HEK293 (cell line): Measurements from ENCODE around the gene DNAI1.

Experiments
- CTCF ChIA-PET: fragments of 350-600 bp; formaldehyde crosslinking; extraction: SDS; loops from one replicate; lab custom pipeline; 2021; ENCODE audit warnings: antibody characterized with exemption; lab: Yijun Ruan, JAX
- POLR2A ChIA-PET: fragments of 300-600 bp; formaldehyde crosslinking; extraction: SDS; loops from one replicate; lab custom pipeline; 2020; ENCODE audit warnings: antibody characterized with exemption, inconsistent platforms; lab: Yijun Ruan, JAX
- H3K27ac ChIP-seq: fragments of 200-500 bp; sonication (Bioruptor generic); 2 replicates; pipeline ENCODE4 v1.5.1; 2014; ENCODE audit warnings: low read depth, low read length, control low read depth, inconsistent platforms; ENCODE audit errors: extremely low read depth
- H3K36me3 ChIP-seq, 2 experiments: fragments of 200-500 bp in 1 of 2; sonication (Bioruptor generic) in 1 of 2; 1 replicate in 1 of 2; 2 replicates in 1 of 2; pipeline ENCODE4 v1.5.1; 2014 to 2017; ENCODE audit warnings: inconsistent platforms in 2 of 2, low read length in 2 of 2; ENCODE audit not compliant: control insufficient read depth in 2 of 2, insufficient read depth in 1 of 2
- H3K4me1 ChIP-seq: fragments of 200-500 bp; sonication (Bioruptor generic); 2 replicates; pipeline ENCODE4 v1.5.1; 2014; ENCODE audit warnings: mild to moderate bottlenecking, low read length, inconsistent platforms; ENCODE audit not compliant: control insufficient read depth, insufficient read depth
- H3K4me3 ChIP-seq: 2 replicates; pipeline ENCODE4 v1.5.1; 2011; ENCODE audit warnings: low read depth, mild to moderate bottlenecking, control low read depth, low read length, moderate library complexity
- H3K9me3 ChIP-seq: fragments of 200-500 bp; sonication (Bioruptor generic); 2 replicates; pipeline ENCODE4 v1.5.1; 2014; ENCODE audit warnings: low read depth, low read length, inconsistent platforms; ENCODE audit not compliant: control insufficient read depth, insufficient read depth
- BCL6B ChIP-seq: fragments of 450-650 bp; formaldehyde crosslinking; IDR thresholded peaks from 2 replicates; pipeline ENCODE4 v1.5.1; 2017; ENCODE audit warnings: missing biosample characterization, missing genetic modification characterization
- GLIS1 ChIP-seq: fragments of 450-650 bp; formaldehyde crosslinking; IDR thresholded peaks from 2 replicates; pipeline ENCODE4 v1.5.1; 2016; ENCODE audit warnings: missing biosample characterization, missing genetic modification characterization
- GLIS2 ChIP-seq: fragments of 450-650 bp; formaldehyde crosslinking; IDR thresholded peaks from 2 replicates; pipeline ENCODE4 v1.5.1; 2016; ENCODE audit warnings: missing biosample characterization, missing genetic modification characterization
- HOXC10 ChIP-seq: sonication (generic); formaldehyde crosslinking; IDR thresholded peaks from 2 replicates; pipeline ENCODE4 v1.8.1; 2023; ENCODE audit warnings: mild to moderate bottlenecking, missing genetic modification reagents
- MYNN ChIP-seq: fragments of 450-650 bp; formaldehyde crosslinking; IDR thresholded peaks from 2 replicates; pipeline ENCODE4 v1.5.1; 2016; ENCODE audit warnings: missing biosample characterization, missing genetic modification characterization, borderline replicate concordance
- MZF1 ChIP-seq: fragments of 450-650 bp; formaldehyde crosslinking; IDR thresholded peaks from 2 replicates; pipeline ENCODE4 v1.5.1; 2017; ENCODE audit warnings: missing biosample characterization, missing genetic modification characterization, borderline replicate concordance
- SALL2 ChIP-seq: fragments of 450-650 bp; formaldehyde crosslinking; IDR thresholded peaks from 2 replicates; pipeline ENCODE4 v1.5.0; 2017; ENCODE audit warnings: missing biosample characterization, mild to moderate bottlenecking, missing genetic modification characterization, borderline replicate concordance
- YY2 ChIP-seq: fragments of 450-650 bp; formaldehyde crosslinking; IDR thresholded peaks from 2 replicates; pipeline ENCODE4 v1.5.1; 2016; ENCODE audit warnings: missing biosample characterization, missing genetic modification characterization
- ZBTB17 ChIP-seq: fragments of 450-650 bp; formaldehyde crosslinking; IDR thresholded peaks from 2 replicates; pipeline ENCODE4 v1.5.1; 2016; ENCODE audit warnings: missing biosample characterization, missing genetic modification characterization
- ZBTB48 ChIP-seq: fragments of 450-650 bp; formaldehyde crosslinking; IDR thresholded peaks from 2 replicates; pipeline ENCODE4 v1.5.1; 2016; ENCODE audit warnings: missing biosample characterization, missing genetic modification characterization
- ZBTB6 ChIP-seq: fragments of 450-650 bp; formaldehyde crosslinking; IDR thresholded peaks from 2 replicates; pipeline ENCODE4 v1.5.1; 2017; ENCODE audit warnings: missing biosample characterization, missing genetic modification characterization
- ZIC2 ChIP-seq: fragments of 450-650 bp; formaldehyde crosslinking; IDR thresholded peaks from 2 replicates; pipeline ENCODE4 v1.5.1; 2016; ENCODE audit warnings: missing biosample characterization, missing genetic modification characterization
- ZNF114 ChIP-seq: fragments of 450-650 bp; formaldehyde crosslinking; IDR thresholded peaks from 2 replicates; pipeline ENCODE4 v1.5.0; 2017; ENCODE audit warnings: missing biosample characterization, missing genetic modification characterization
- ZNF174 ChIP-seq: fragments of 450-650 bp; formaldehyde crosslinking; IDR thresholded peaks from 2 replicates; pipeline ENCODE4 v1.5.0; 2017; ENCODE audit warnings: missing biosample characterization, mild to moderate bottlenecking, missing genetic modification characterization
- ZNF175 ChIP-seq: fragments of 450-650 bp; formaldehyde crosslinking; IDR thresholded peaks from 2 replicates; pipeline ENCODE4 v1.5.1; 2016; ENCODE audit warnings: missing biosample characterization, missing genetic modification characterization
- ZNF184 ChIP-seq: fragments of 450-650 bp; IDR thresholded peaks from 2 replicates; pipeline ENCODE4 v1.5.1; 2018; ENCODE audit warnings: missing biosample characterization, mild to moderate bottlenecking, missing genetic modification characterization
- ZNF239 ChIP-seq: fragments of 450-650 bp; formaldehyde crosslinking; IDR thresholded peaks from 2 replicates; pipeline ENCODE4 v1.5.1; 2016; ENCODE audit warnings: missing biosample characterization, missing genetic modification characterization
- ZNF514 ChIP-seq: fragments of 450-650 bp; formaldehyde crosslinking; IDR thresholded peaks from 2 replicates; pipeline ENCODE4 v1.5.1; 2016; ENCODE audit warnings: missing biosample characterization, missing genetic modification characterization
- ZNF585B ChIP-seq: fragments of 450-650 bp; formaldehyde crosslinking; IDR thresholded peaks from 2 replicates; pipeline ENCODE4 v1.5.1; 2016; ENCODE audit warnings: missing biosample characterization, missing genetic modification characterization
- ZNF626 ChIP-seq: fragments of 450-650 bp; sonication (Bioruptor Pico); formaldehyde crosslinking; IDR thresholded peaks from 2 replicates; pipeline ENCODE4 v1.5.1; 2018; ENCODE audit warnings: missing biosample characterization, missing genetic modification characterization, inconsistent platforms
- ZNF692 ChIP-seq: fragments of 450-650 bp; formaldehyde crosslinking; IDR thresholded peaks from 2 replicates; pipeline ENCODE4 v1.5.1; 2016; ENCODE audit warnings: missing biosample characterization, missing genetic modification characterization
- ZNF747 ChIP-seq: fragments of 450-650 bp; formaldehyde crosslinking; IDR thresholded peaks from 2 replicates; pipeline ENCODE4 v1.5.1; 2016; ENCODE audit warnings: missing biosample characterization, missing genetic modification characterization
- ZNF791 ChIP-seq: fragments of 450-650 bp; formaldehyde crosslinking; IDR thresholded peaks from 2 replicates; pipeline ENCODE4 v1.5.1; 2016; ENCODE audit warnings: missing biosample characterization, missing genetic modification characterization
- TF ChIP-seq, protein P1 (sequence below): fragments of 450-650 bp; formaldehyde crosslinking; IDR thresholded peaks from 2 replicates; pipeline ENCODE4 v1.5.1; 2016; ENCODE audit warnings: missing biosample characterization, missing genetic modification characterization

Gene DNAI1

GRCh38 chr9:34506623-34507022 is 48.0 kb downstream of the DNAI1 start:
- POLR2A ChIA-PET = no interaction called here
- TF ChIP-seq BCL6B (tag by site-specific recombination) (no peak), YY2 (tag by site-specific recombination) (no peak), ZIC2 (tag by site-specific recombination) (no peak), ZNF747 (tag by site-specific recombination) (no peak), MYNN (no peak), ZNF239 (tag by site-specific recombination) (no peak), ZNF514 (tag by site-specific recombination) (no peak), GLIS1 (tag by site-specific recombination) (peak; percentile 59)
- TF ChIP-seq, protein P1, sequence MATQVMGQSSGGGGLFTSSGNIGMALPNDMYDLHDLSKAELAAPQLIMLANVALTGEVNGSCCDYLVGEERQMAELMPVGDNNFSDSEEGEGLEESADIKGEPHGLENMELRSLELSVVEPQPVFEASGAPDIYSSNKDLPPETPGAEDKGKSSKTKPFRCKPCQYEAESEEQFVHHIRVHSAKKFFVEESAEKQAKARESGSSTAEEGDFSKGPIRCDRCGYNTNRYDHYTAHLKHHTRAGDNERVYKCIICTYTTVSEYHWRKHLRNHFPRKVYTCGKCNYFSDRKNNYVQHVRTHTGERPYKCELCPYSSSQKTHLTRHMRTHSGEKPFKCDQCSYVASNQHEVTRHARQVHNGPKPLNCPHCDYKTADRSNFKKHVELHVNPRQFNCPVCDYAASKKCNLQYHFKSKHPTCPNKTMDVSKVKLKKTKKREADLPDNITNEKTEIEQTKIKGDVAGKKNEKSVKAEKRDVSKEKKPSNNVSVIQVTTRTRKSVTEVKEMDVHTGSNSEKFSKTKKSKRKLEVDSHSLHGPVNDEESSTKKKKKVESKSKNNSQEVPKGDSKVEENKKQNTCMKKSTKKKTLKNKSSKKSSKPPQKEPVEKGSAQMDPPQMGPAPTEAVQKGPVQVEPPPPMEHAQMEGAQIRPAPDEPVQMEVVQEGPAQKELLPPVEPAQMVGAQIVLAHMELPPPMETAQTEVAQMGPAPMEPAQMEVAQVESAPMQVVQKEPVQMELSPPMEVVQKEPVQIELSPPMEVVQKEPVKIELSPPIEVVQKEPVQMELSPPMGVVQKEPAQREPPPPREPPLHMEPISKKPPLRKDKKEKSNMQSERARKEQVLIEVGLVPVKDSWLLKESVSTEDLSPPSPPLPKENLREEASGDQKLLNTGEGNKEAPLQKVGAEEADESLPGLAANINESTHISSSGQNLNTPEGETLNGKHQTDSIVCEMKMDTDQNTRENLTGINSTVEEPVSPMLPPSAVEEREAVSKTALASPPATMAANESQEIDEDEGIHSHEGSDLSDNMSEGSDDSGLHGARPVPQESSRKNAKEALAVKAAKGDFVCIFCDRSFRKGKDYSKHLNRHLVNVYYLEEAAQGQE (tag by site-specific recombination) = no peak

GRCh38 chr9:34507556-34507955 is 49.0 kb downstream of the DNAI1 start:
- Histone ChIP-seq H3K27ac (no peak overlapping the region), H3K36me3 (no peaks in the 10 kb centered on the region), H3K4me3 (no peak overlapping the region), H3K4me1 (no peaks in the 10 kb centered on the region)
- POLR2A ChIA-PET = no interaction called here
- TF ChIP-seq SALL2 (tag by site-specific recombination) = no peak
- no peak for TF ChIP-seq ZNF791 (tag by site-specific recombination)
- TF ChIP-seq, all 188 proteins: peak for 0
- CTCF ChIA-PET = interaction anchor here (0.6 to 1.9 kb wide), 7 partner anchors 40 to 427 kb away, joined by 3 to 10 read pairs (median 3); no protein-coding TSS in a partner anchor
- no peaks in the 10 kb centered on the region for H3K9me3 ChIP-seq

More at GRCh38 chr9:34506623-34507022, 48.0 kb downstream of the DNAI1 start:
- no peak overlapping the region for H3K27ac ChIP-seq
- H3K4me1 ChIP-seq = no peaks in the 10 kb centered on the region
- H3K4me3 ChIP-seq = no peak overlapping the region
- CTCF ChIA-PET = interaction anchor here (0.6 to 1.9 kb wide), 6 partner anchors 41 to 428 kb away, joined by 3 to 10 read pairs (median 6); no protein-coding TSS in a partner anchor
- H3K9me3 ChIP-seq = no peaks in the 10 kb centered on the region
- no peaks in the 10 kb centered on the region for H3K36me3 ChIP-seq

DNA sequence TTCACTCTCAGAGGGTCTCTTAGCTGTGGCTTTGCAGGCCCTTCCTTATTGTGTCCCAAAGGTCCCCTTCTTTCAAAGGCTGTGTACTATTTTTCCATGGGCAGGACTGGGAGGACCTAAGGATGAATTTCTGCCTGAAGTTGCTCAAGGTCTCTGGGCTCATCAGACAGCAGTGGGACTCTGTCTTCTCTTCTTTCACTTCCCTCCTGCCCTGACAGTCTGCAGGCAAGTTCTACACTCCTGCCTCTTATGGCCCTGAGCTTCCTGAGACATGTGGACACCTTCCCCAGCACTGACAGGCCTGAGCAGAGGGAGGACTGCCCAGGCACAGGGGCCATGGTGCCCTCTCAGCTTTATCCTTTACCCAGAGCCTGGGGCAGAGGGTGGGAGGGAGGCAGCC is 49.4 kb downstream of the DNAI1 start:
- Histone ChIP-seq H3K4me3 (no peak overlapping the region), H3K27ac (no peak overlapping the region), H3K9me3 (no peaks in the 10 kb centered on the region), H3K4me1 (no peaks in the 10 kb centered on the region), H3K36me3 (no peaks in the 10 kb centered on the region)
- CTCF ChIA-PET = interaction anchor here (0.6 to 1.0 kb wide), 3 partner anchors 60 to 175 kb away, joined by 3 read pairs; no protein-coding TSS in a partner anchor
- POLR2A ChIA-PET = no interaction called here
- TF ChIP-seq ZNF626 = no peak
- TF ChIP-seq ZBTB6 (tag by site-specific recombination) = no peak
- no peak for TF ChIP-seq GLIS1 (tag by site-specific recombination)
- TF ChIP-seq HOXC10 (CRISPR knock-in tag) = no peak
- no peak for TF ChIP-seq ZBTB17 (tag by site-specific recombination)
- TF ChIP-seq ZBTB48 (tag by site-specific recombination) = no peak
- TF ChIP-seq GLIS2 = no peak
- TF ChIP-seq ZNF585B (tag by site-specific recombination) = no peak
- no peak for TF ChIP-seq MZF1 (tag by site-specific recombination)
- no peak for TF ChIP-seq ZNF114
- TF ChIP-seq ZNF175 (tag by site-specific recombination) = no peak
- no peak for TF ChIP-seq ZNF174 (tag by site-specific recombination)
- no peak for TF ChIP-seq ZNF184 (tag by site-specific recombination)
- no peak for TF ChIP-seq ZNF692 (tag by site-specific recombination)
- TF ChIP-seq ZNF747 (tag by site-specific recombination) = no peak
